Activated T-helper 1 cell treated with anti-CD3 and anti-CD28 coated beads, Interleukin-12 subunit alpha, Interleukin-12 subunit beta, Interleukin-2, Interleukin-4 antibody, amounts not matched to agents 30 ng/mL and 10 ng/mL and 1 ng/mL, durations not matched to agents 14 hours and 24 hours and 36 hours (primary cell): Measurements from ENCODE around the gene ACTRT2. TPM values are rescaled to one million over a fixed set of nuclear protein-coding genes. Genes with fewer than 3 reads are reported as not detected.

ENCODE experiments used
- total RNA-seq: library from RNA; stranded (reverse); gene quantifications from 2 replicates; pipeline ENCODE4 v1.2.3, GENCODE V29; 2022

ACTRT2 gene
- total RNA-seq, 1 donor from 2014 or later = not detected

Other genes starting within 250 kb of the ACTRT2 start
- gene TTC34, start 219.8 kb upstream of the ACTRT2 start, total RNA-seq = 1.7 and 1.8 TPM in 2 replicates
- not detected in 2 replicates for gene PRDM16, start 47.7 kb downstream of the ACTRT2 start, total RNA-seq